ENCODE data around the gene BCAS3. TPM values are rescaled to one million over a fixed set of nuclear protein-coding genes. Genes with fewer than 3 reads are reported as not detected.
A peak's percentile ranks its signal among the peaks of the same experiment; 100 is the strongest.

Gene BCAS3
- total and polyA plus RNA-seq, 11 donors: 4.5 to 23.5 (median 17.9) TPM

GRCh38 chr17:61245706-61246135, 568.1 kb downstream of the BCAS3 start:
- TF ChIP-seq, protein P1, sequence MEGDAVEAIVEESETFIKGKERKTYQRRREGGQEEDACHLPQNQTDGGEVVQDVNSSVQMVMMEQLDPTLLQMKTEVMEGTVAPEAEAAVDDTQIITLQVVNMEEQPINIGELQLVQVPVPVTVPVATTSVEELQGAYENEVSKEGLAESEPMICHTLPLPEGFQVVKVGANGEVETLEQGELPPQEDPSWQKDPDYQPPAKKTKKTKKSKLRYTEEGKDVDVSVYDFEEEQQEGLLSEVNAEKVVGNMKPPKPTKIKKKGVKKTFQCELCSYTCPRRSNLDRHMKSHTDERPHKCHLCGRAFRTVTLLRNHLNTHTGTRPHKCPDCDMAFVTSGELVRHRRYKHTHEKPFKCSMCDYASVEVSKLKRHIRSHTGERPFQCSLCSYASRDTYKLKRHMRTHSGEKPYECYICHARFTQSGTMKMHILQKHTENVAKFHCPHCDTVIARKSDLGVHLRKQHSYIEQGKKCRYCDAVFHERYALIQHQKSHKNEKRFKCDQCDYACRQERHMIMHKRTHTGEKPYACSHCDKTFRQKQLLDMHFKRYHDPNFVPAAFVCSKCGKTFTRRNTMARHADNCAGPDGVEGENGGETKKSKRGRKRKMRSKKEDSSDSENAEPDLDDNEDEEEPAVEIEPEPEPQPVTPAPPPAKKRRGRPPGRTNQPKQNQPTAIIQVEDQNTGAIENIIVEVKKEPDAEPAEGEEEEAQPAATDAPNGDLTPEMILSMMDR (IDR thresholded peaks at IDR 0.05): no peak
- TF ChIP-seq POLR2A (IDR thresholded peaks at IDR 0.05): no peak
- no peak overlapping the region for H3K27ac ChIP-seq
- no peaks in the 10 kb centered on the region for H3K36me3 ChIP-seq
- intact Hi-C loops (cut with DNase I): loop anchor here in 1 of 10 donors (5.0 kb wide), 1 partner anchor 33 kb away; no protein-coding TSS in a partner anchor
- no peak for ATAC-seq
- WGBS, 4 donors: 92 to 96% (median 94%) methylated on average over 3 of the region's 3 CpGs
- no peaks in the 10 kb centered on the region for H3K27me3 ChIP-seq
- H3K4me1 ChIP-seq: peaks cover 0 to 33% (median 11%) of the 10 kb centered on the region in 12 donors
- H3K4me3 ChIP-seq: no peak overlapping the region
- H3K9me3 ChIP-seq: no peaks in the 10 kb centered on the region
- no peak for DNase-seq

DNA sequence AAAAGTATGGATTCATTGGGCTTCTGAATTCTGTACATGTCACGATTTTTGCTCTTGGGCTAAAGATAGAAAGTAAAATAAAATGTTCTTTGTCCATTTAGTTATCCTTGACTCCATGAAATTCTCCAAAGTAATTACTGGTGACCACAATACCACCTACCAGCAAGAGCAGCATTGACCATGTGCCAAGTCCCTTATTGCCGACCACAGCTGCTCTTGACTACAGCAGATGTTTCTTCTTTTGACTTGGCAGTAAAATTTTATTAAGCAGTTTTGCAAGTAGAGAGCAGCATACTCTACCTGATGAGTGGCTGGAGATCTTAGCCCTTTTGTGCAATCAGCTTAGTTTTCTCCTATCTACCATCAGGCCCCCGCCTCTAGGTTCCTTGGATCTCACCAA, 569.8 kb downstream of the BCAS3 start:
- ATAC-seq: peak in 2 of 4 donors; percentile 2 to 27
- peak overlapping the region in 11 of 12 donors; percentile 22 to 81 (median 64) for H3K27ac ChIP-seq

DNA sequence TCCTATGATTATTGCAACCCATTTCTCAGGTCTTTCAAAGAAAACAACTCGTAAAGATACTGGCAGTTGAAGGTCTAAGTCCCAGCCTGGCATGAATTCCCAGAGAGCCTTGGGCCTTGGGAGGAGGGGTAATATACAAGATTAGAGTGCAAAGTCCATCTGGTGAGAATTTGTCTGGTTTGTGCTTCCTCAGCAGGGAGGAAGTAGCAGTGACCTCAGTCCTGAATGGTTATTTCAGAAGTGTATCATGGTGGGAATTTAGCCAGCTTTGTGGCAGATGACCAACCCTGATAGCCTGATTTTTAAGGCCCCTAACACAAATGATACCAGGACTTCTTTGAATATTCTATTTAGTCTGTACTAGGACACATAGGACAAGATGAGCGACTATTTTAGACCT, 570.7 kb downstream of the BCAS3 start:
- TF ChIP-seq, protein P1 (IDR thresholded peaks at IDR 0.05): no peak
- no peak for TF ChIP-seq POLR2A (IDR thresholded peaks at IDR 0.05)
- Histone ChIP-seq H3K36me3 (no peaks in the 10 kb centered on the region), H3K4me3 (no peak overlapping the region), H3K27me3 (no peaks in the 10 kb centered on the region), H3K9me3 (no peaks in the 10 kb centered on the region), H3K4me1 (peaks cover 0 to 58% (median 31%) of the 10 kb centered on the region in 12 donors), H3K27ac (peak overlapping the region; percentile 22 to 81 (median 58))
- peak in 2 of 4 donors; percentile 31 to 48 for ATAC-seq
- intact Hi-C loops (cut with DNase I): loop anchor here in 2 of 10 donors (2.0 to 5.0 kb wide), 2 partner anchors 36 to 40 kb away; no protein-coding TSS in a partner anchor
- WGBS, 4 donors: 62 to 71% (median 68%) methylated on average over 2 of the region's 2 CpGs
- DNase-seq: peak in 1 of 5 donors; percentile 26

More for the DNA sequence above, 569.8 kb downstream of the BCAS3 start:
- no peak for TF ChIP-seq POLR2A (IDR thresholded peaks at IDR 0.05)
- TF ChIP-seq, protein P1 (IDR thresholded peaks at IDR 0.05): no peak
- WGBS, 4 donors: 77 to 87% (median 82%) methylated on average over 3 of the region's 3 CpGs
- intact Hi-C loops (cut with DNase I): loop anchor here in 1 of 10 donors (5.0 kb wide), 1 partner anchor 35 kb away; no protein-coding TSS in a partner anchor
- H3K27me3 ChIP-seq: no peaks in the 10 kb centered on the region
- peak in 3 of 5 donors; percentile 25 to 39 (median 30) for DNase-seq
- H3K36me3 ChIP-seq: no peaks in the 10 kb centered on the region
- H3K4me3 ChIP-seq: no peak overlapping the region
- H3K4me1 ChIP-seq: peaks cover 0 to 48% (median 25%) of the 10 kb centered on the region in 12 donors
- no peaks in the 10 kb centered on the region for H3K9me3 ChIP-seq

DNA sequence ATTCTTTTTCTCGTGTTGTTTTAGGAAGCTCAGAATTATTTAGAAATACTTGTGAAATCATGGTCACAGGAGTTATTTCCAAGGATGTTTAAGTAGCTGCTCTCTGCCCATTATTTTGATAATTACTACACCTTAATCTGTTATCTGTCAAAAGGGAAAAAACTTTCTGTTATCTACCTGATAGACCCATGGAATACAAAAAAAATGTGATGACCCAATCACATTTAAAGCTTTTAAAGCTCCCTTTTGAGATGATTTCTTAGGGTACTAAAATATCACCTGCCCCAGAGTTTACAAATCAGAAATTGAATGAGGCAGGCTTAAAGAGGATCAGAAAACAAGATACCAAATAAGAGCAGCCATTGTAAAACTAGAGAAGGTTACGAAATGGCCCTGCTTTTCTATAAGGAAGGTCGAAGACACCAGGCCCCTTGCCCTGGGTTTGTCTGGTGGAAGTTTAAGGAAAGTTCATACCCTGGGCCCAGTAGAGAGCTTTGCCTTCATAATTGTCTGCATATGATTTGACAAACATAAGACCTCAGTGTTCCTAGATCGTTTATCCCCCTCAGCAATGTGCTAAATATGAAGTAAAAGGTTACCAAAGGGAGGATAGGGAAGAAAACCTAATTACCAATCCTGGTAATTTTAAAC, 572.1 kb downstream of the BCAS3 start:
- no peaks in the 10 kb centered on the region for H3K27me3 ChIP-seq
- no peak for ATAC-seq
- H3K4me1 ChIP-seq: peaks cover 0 to 63% (median 32%) of the 10 kb centered on the region in 12 donors
- TF ChIP-seq, protein P1 (IDR thresholded peaks at IDR 0.05): no peak
- TF ChIP-seq POLR2A (IDR thresholded peaks at IDR 0.05): no peak
- H3K4me3 ChIP-seq: no peak overlapping the region
- H3K36me3 ChIP-seq: no peaks in the 10 kb centered on the region
- H3K27ac ChIP-seq: peak overlapping the region; percentile 11 to 81 (median 57)
- WGBS, 4 donors: 84 to 94% (median 93%) methylated on average over 4 of the region's 4 CpGs
- DNase-seq: no peak
- H3K9me3 ChIP-seq: no peaks in the 10 kb centered on the region
- intact Hi-C loops (cut with DNase I): loop anchor here in 5 of 10 donors (2.0 to 10.0 kb wide), 9 partner anchors 37 to 245 kb away; partner anchors contain the start of gene TBX2 (in 2 of the 5)

Data from heart left ventricle (tissue), 16 donors.